Amniotic stem cell (primary cell): ENCODE results near the gene KIAA1614.

Experiments used
- DNase-seq: peaks from one replicate; lab custom pipeline; 2025; lab: John Stamatoyannopoulos, UW

KIAA1614 gene

GRCh38 chr1:180926164-180926981 lies 13.7 kb downstream of the KIAA1614 start:
- DNase-seq = no peak

GRCh38 chr1:180927348-180927747 lies 14.7 kb downstream of the KIAA1614 start:
- DNase-seq = no peak

- DNase-seq = no peak
Observed at GRCh38 chr1:180927841-180928240, 15.1 kb downstream of the KIAA1614 start.

- DNase-seq = no peak
Observed at GRCh38 chr1:180928331-180929230, 15.9 kb downstream of the KIAA1614 start.

- no peak for DNase-seq
Observed at GRCh38 chr1:180929389-180929788, 16.7 kb downstream of the KIAA1614 start.

GRCh38 chr1:180930687-180931086 lies 18.0 kb downstream of the KIAA1614 start:
- DNase-seq = no peak

GRCh38 chr1:180931529-180931928 lies 18.8 kb downstream of the KIAA1614 start:
- no peak for DNase-seq

- no peak for DNase-seq
Observed at GRCh38 chr1:180932378-180932777, 19.7 kb downstream of the KIAA1614 start.

GRCh38 chr1:180933141-180933540 lies 20.4 kb downstream of the KIAA1614 start:
- DNase-seq = no peak

GRCh38 chr1:180934563-180934962 lies 21.9 kb downstream of the KIAA1614 start:
- DNase-seq = no peak

GRCh38 chr1:180935326-180936109 lies 22.8 kb downstream of the KIAA1614 start:
- DNase-seq = no peak

GRCh38 chr1:180936110-180937011 lies 23.7 kb downstream of the KIAA1614 start:
- no peak for DNase-seq

GRCh38 chr1:180937012-180937372 lies 24.3 kb downstream of the KIAA1614 start:
- DNase-seq = no peak

- DNase-seq = no peak
Observed at GRCh38 chr1:180937624-180938225, 25.0 kb downstream of the KIAA1614 start.

- no peak for DNase-seq
Observed at GRCh38 chr1:180939073-180939710, 26.5 kb downstream of the KIAA1614 start.

- DNase-seq = no peak
Observed at GRCh38 chr1:180939711-180940103, 27.0 kb downstream of the KIAA1614 start.

- DNase-seq = no peak
Observed at GRCh38 chr1:180940445-180940844, 27.7 kb downstream of the KIAA1614 start.

GRCh38 chr1:180941518-180942275 lies 29.0 kb downstream of the KIAA1614 start:
- no peak for DNase-seq

- no peak for DNase-seq
Observed at GRCh38 chr1:180945151-180945550, 32.5 kb downstream of the KIAA1614 start.

- no peak for DNase-seq
Observed at GRCh38 chr1:180945551-180945950, 32.9 kb downstream of the KIAA1614 start.
